ENCODE results near the gene PANX2. TPM values are rescaled to one million over a fixed set of nuclear protein-coding genes. Genes with fewer than 3 reads are reported as not detected.

The PANX2 gene
- total and polyA plus RNA-seq, 2 experiments from 2014 or later = 2.8 to 5.1 TPM

DNA sequence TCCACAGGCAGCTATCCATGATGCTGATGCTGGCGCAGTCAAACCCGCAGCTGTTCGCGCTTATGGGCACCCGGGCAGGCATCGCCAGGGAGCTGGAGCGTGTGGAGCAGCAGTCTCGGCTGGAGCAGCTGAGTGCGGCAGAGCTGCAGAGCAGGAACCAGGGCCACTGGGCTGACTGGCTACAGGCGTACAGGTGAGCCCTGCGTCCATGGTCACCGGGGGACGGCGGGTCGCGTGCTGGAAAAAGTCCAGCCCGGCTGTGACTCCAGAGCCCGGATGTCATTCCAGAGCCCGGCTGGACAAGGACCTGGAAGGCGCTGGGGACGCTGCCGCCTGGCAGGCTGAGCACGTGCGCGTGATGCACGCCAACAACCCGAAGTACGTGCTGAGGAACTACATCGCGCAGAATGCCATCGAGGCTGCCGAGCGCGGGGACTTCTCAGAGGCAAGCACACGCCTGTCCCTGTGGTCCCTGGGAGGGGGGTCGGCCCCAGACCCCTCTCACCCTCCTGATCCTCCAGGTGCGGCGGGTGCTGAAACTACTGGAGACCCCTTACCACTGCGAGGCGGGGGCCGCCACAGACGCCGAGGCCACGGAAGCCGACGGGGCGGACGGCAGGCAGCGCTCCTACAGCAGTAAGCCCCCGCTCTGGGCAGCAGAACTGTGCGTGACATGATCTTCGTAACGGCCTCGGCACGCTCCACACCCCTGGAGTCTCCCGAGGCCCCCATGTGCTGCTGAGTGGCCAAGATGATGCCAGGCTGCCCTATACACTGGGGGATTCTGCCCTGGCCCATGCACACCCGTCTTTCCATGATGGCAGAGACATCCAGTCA, 46.4 kb downstream of the PANX2 start:
- no peak for DNase-seq (ENCODE audit: low spot score)

More for the DNA sequence above, 46.4 kb downstream of the PANX2 start:
- Mint-ChIP-seq H3K9me3 (no peaks in the 10 kb centered on the region; the same call in 2 of the 3 replicates), H3K27me3 (ENCODE audit: insufficient read depth, low read depth, poor library complexity) (peaks cover 1% of the 10 kb centered on the region), H3K36me3 (ENCODE audit: low read depth) (peaks cover 69% of the 10 kb centered on the region), H3K4me3 (no peak overlapping the region), H3K27ac (no peak overlapping the region), H3K4me1 (peaks cover 2% of the 10 kb centered on the region; the same call in 2 of the 3 replicates)
- Histone ChIP-seq H3K27me3 (ENCODE audit: insufficient read depth) (no peaks in the 10 kb centered on the region), H4K20me1 (replicated peaks; ENCODE audit: insufficient read depth) (peaks cover 16% of the 10 kb centered on the region), H2AFZ (no peak overlapping the region), H3K4me1 (ENCODE audit: insufficient read depth) (no peaks in the 10 kb centered on the region; the same call in 1 of the 2 replicates), H3K27ac (ENCODE audit: low read depth) (no peak overlapping the region), H3K79me2 (replicated peaks; ENCODE audit: insufficient read depth) (peaks cover 10% of the 10 kb centered on the region; the same call in 1 of the 2 replicates), H3K4me2 (no peak overlapping the region), H3K36me3 (ENCODE audit: insufficient read depth) (no peaks in the 10 kb centered on the region), H3F3A (replicated peaks; ENCODE audit: low read depth) (no peaks in the 10 kb centered on the region), H3K4me3 (no peak overlapping the region), H3K9me2 (ENCODE audit: insufficient read depth) (no peaks in the 10 kb centered on the region)
- TF ChIP-seq ZNF114 (CRISPR knock-in tag; IDR thresholded peaks at IDR 0.05) (no peak), STAT1 (IDR thresholded peaks at IDR 0.05; ENCODE audit: unreplicated experiment) (no peak), NANOG (IDR thresholded peaks at IDR 0.05; ENCODE audit: borderline replicate concordance) (no peak), ZNF331 (CRISPR knock-in tag; IDR thresholded peaks at IDR 0.05; ENCODE audit: low read depth) (no peak), EZH2 (IDR thresholded peaks at IDR 0.05; ENCODE audit: low read depth, unreplicated experiment) (no peak), CREB1 (CRISPR knock-in tag; IDR thresholded peaks at IDR 0.05; ENCODE audit: low read depth) (no peak)
- TF ChIP-seq, protein P1, sequence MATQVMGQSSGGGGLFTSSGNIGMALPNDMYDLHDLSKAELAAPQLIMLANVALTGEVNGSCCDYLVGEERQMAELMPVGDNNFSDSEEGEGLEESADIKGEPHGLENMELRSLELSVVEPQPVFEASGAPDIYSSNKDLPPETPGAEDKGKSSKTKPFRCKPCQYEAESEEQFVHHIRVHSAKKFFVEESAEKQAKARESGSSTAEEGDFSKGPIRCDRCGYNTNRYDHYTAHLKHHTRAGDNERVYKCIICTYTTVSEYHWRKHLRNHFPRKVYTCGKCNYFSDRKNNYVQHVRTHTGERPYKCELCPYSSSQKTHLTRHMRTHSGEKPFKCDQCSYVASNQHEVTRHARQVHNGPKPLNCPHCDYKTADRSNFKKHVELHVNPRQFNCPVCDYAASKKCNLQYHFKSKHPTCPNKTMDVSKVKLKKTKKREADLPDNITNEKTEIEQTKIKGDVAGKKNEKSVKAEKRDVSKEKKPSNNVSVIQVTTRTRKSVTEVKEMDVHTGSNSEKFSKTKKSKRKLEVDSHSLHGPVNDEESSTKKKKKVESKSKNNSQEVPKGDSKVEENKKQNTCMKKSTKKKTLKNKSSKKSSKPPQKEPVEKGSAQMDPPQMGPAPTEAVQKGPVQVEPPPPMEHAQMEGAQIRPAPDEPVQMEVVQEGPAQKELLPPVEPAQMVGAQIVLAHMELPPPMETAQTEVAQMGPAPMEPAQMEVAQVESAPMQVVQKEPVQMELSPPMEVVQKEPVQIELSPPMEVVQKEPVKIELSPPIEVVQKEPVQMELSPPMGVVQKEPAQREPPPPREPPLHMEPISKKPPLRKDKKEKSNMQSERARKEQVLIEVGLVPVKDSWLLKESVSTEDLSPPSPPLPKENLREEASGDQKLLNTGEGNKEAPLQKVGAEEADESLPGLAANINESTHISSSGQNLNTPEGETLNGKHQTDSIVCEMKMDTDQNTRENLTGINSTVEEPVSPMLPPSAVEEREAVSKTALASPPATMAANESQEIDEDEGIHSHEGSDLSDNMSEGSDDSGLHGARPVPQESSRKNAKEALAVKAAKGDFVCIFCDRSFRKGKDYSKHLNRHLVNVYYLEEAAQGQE (IDR thresholded peaks at IDR 0.05; ENCODE audit: unreplicated experiment) = no peak
- TF ChIP-seq, protein P2, sequence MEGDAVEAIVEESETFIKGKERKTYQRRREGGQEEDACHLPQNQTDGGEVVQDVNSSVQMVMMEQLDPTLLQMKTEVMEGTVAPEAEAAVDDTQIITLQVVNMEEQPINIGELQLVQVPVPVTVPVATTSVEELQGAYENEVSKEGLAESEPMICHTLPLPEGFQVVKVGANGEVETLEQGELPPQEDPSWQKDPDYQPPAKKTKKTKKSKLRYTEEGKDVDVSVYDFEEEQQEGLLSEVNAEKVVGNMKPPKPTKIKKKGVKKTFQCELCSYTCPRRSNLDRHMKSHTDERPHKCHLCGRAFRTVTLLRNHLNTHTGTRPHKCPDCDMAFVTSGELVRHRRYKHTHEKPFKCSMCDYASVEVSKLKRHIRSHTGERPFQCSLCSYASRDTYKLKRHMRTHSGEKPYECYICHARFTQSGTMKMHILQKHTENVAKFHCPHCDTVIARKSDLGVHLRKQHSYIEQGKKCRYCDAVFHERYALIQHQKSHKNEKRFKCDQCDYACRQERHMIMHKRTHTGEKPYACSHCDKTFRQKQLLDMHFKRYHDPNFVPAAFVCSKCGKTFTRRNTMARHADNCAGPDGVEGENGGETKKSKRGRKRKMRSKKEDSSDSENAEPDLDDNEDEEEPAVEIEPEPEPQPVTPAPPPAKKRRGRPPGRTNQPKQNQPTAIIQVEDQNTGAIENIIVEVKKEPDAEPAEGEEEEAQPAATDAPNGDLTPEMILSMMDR (conservative IDR thresholded peaks at IDR 0.05; ENCODE audit: low read depth in 2 of 2) = no peak
- ATAC-seq = no peak
